Stimulated activated CD4-positive, alpha-beta T cell treated with anti-CD3 and anti-CD28 coated beads, Interleukin-1b, Interleukin-23, amount 100 ng/mL, for 4 hours (primary cell): Measurements from ENCODE around the gene LRPAP1.

ENCODE experiments used
- DNase-seq, 2 donors: peaks; one replicate each; pipeline ENCODE4 v3.0.0-alpha.2; 2020; ENCODE audit warnings: low read depth in 2 of 2

The LRPAP1 gene

GRCh38 chr4:3485011-3485791 lies 47.0 kb downstream of the LRPAP1 start:
- no peak for DNase-seq

GRCh38 chr4:3484057-3484973 lies 47.9 kb downstream of the LRPAP1 start:
- no peak for DNase-seq

- DNase-seq = no peak
Measured at GRCh38 chr4:3483471-3483921, 48.7 kb downstream of the LRPAP1 start.

GRCh38 chr4:3482707-3483106 lies 49.5 kb downstream of the LRPAP1 start:
- no peak for DNase-seq

- no peak for DNase-seq
Measured at GRCh38 chr4:3481783-3482393, 50.3 kb downstream of the LRPAP1 start.

- no peak for DNase-seq
Measured at GRCh38 chr4:3481113-3481531, 51.1 kb downstream of the LRPAP1 start.

- DNase-seq = peak; percentile 60 to 74
Measured at GRCh38 chr4:3480528-3481112, 51.6 kb downstream of the LRPAP1 start.

GRCh38 chr4:3479358-3480101 lies 52.7 kb downstream of the LRPAP1 start:
- DNase-seq = no peak

- no peak for DNase-seq
Measured at GRCh38 chr4:3478446-3479357, 53.5 kb downstream of the LRPAP1 start.

- DNase-seq = no peak
Measured at GRCh38 chr4:3477750-3478430, 54.3 kb downstream of the LRPAP1 start.

- DNase-seq = no peak
Measured at GRCh38 chr4:3476936-3477749, 55.1 kb downstream of the LRPAP1 start.

- no peak for DNase-seq
Measured at GRCh38 chr4:3476341-3476747, 55.9 kb downstream of the LRPAP1 start.

- DNase-seq = no peak
Measured at GRCh38 chr4:3475713-3476260, 56.4 kb downstream of the LRPAP1 start.

- no peak for DNase-seq
Measured at GRCh38 chr4:3475041-3475712, 57.0 kb downstream of the LRPAP1 start.

- DNase-seq = no peak
Measured at GRCh38 chr4:3473996-3474765, 58.0 kb downstream of the LRPAP1 start.

- DNase-seq = no peak
Measured at GRCh38 chr4:3473181-3473950, 58.9 kb downstream of the LRPAP1 start.
